Calu3 (cell line): Measurements from ENCODE around the gene CDK6. TPM values are rescaled to one million over a fixed set of nuclear protein-coding genes. Genes with fewer than 3 reads are reported as not detected.

Experiments
- BruUV-seq: library from RNA; stranded (reverse); fragments of 400-500 nt; replicated peaks from 2 replicates; lab custom pipeline; 2021; lab: Mats Ljungman, UMichigan
- CTCF ChIA-PET: fragments of 300-600 bp; sonication (Branson Sonifier 250); formaldehyde crosslinking; loops from one replicate; lab custom pipeline; 2022; ENCODE audit warnings: antibody characterized with exemption; lab: Charles Lee
- DNase-seq: peaks from one replicate; pipeline ENCODE4 v3.0.0; 2022
- H3K27ac Mint-ChIP-seq: one replicate; pipeline ENCODE4 v1.8.0; 2022; ENCODE audit warnings: mixed read lengths; ENCODE audit not compliant: unreplicated experiment
- H3K27me3 Mint-ChIP-seq: one replicate; pipeline ENCODE4 v1.8.0; 2022; ENCODE audit warnings: mixed read lengths; ENCODE audit not compliant: unreplicated experiment
- H3K36me3 Mint-ChIP-seq: one replicate; pipeline ENCODE4 v1.8.0; 2022; ENCODE audit warnings: mild to moderate bottlenecking, moderate library complexity, mixed read lengths; ENCODE audit not compliant: insufficient read depth, unreplicated experiment
- H3K4me1 Mint-ChIP-seq: one replicate; pipeline ENCODE4 v1.8.0; 2022; ENCODE audit warnings: mild to moderate bottlenecking, low read depth, mixed read lengths; ENCODE audit not compliant: unreplicated experiment
- H3K4me3 Mint-ChIP-seq: one replicate; pipeline ENCODE4 v1.8.0; 2022; ENCODE audit warnings: mild to moderate bottlenecking, low read depth, moderate library complexity, mixed read lengths; ENCODE audit not compliant: unreplicated experiment
- H3K9me3 Mint-ChIP-seq: one replicate; pipeline ENCODE4 v1.8.0; 2022; ENCODE audit warnings: low read depth, mixed read lengths; ENCODE audit not compliant: unreplicated experiment
- CTCF ChIP-seq: fragments of 200-600 bp; IDR thresholded peaks from one replicate; pipeline ENCODE4 v1.8.0; 2022; ENCODE audit warnings: antibody characterized with exemption; ENCODE audit not compliant: unreplicated experiment
- intact Hi-C: fragments of 100-400 bp; cut with micrococcal nuclease; formaldehyde crosslinking; loops from one replicate; pipeline ENCODE4 v1.10.0; 2022; ENCODE audit not compliant: unreplicated experiment
- total RNA-seq: library from RNA; stranded (reverse); gene quantifications from 2 replicates; pipeline ENCODE4 v1.2.3, GENCODE V29; 2022

Gene CDK6
- total RNA-seq, 1 experiment from 2014 or later, result 87.9 TPM

GRCh38 chr7:92847305-92847704, 10.9 kb upstream of the CDK6 start:
- CTCF ChIA-PET, result no interaction called here
- Mint-ChIP-seq H3K4me1 (no peaks in the 10 kb centered on the region), H3K36me3 (no peaks in the 10 kb centered on the region), H3K9me3 (no peaks in the 10 kb centered on the region), H3K27me3 (no peaks in the 10 kb centered on the region), H3K4me3 (no peak overlapping the region), H3K27ac (no peak overlapping the region)
- TF ChIP-seq CTCF, result no peak
- DNase-seq, result no peak
- BruUV-seq, result no TSS peak
- intact Hi-C loops, result no loop called here

- H3K27ac Mint-ChIP-seq, result no peak overlapping the region
Measured at GRCh38 chr7:92845736-92846135, 9.4 kb upstream of the CDK6 start.

GRCh38 chr7:92843781-92844180, 7.4 kb upstream of the CDK6 start:
- no TSS peak for BruUV-seq

More at GRCh38 chr7:92845736-92846135, 9.4 kb upstream of the CDK6 start:
- no peaks in the 10 kb centered on the region for H3K36me3 Mint-ChIP-seq
- intact Hi-C loops, result no loop called here
- H3K27me3 Mint-ChIP-seq, result no peaks in the 10 kb centered on the region
- BruUV-seq, result no TSS peak
- no peaks in the 10 kb centered on the region for H3K9me3 Mint-ChIP-seq
- H3K4me3 Mint-ChIP-seq, result no peak overlapping the region
- H3K4me1 Mint-ChIP-seq, result peaks cover 6% of the 10 kb centered on the region
- TF ChIP-seq CTCF, result no peak
- DNase-seq, result no peak
- CTCF ChIA-PET, result interaction anchor here (0.6 kb wide), 1 partner anchor 62 kb away, joined by 3 read pairs; no protein-coding TSS in a partner anchor

GRCh38 chr7:92843034-92843760, 6.8 kb upstream of the CDK6 start:
- Mint-ChIP-seq H3K4me1 (peaks cover 7% of the 10 kb centered on the region), H3K4me3 (no peak overlapping the region), H3K36me3 (no peaks in the 10 kb centered on the region), H3K27ac (no peak overlapping the region), H3K27me3 (no peaks in the 10 kb centered on the region), H3K9me3 (no peaks in the 10 kb centered on the region)
- DNase-seq, result no peak
- BruUV-seq, result no TSS peak
- CTCF ChIA-PET, result no interaction called here
- intact Hi-C loops, result no loop called here
- TF ChIP-seq CTCF, result no peak

More at GRCh38 chr7:92843781-92844180, 7.4 kb upstream of the CDK6 start:
- CTCF ChIA-PET, result no interaction called here
- no peak for DNase-seq
- Mint-ChIP-seq H3K9me3 (no peaks in the 10 kb centered on the region), H3K4me3 (no peak overlapping the region), H3K27me3 (no peaks in the 10 kb centered on the region), H3K27ac (no peak overlapping the region), H3K4me1 (peaks cover 7% of the 10 kb centered on the region), H3K36me3 (no peaks in the 10 kb centered on the region)
- no peak for TF ChIP-seq CTCF
- intact Hi-C loops, result no loop called here
